GM12892 (cell line): Measurements from ENCODE around the gene LHX6.

Experiments
- DNase-seq: peaks from one replicate; pipeline ENCODE4 v3.0.0; 2011; ENCODE audit not compliant: insufficient read length
- FAIRE-seq: peaks from 2 replicates; lab custom pipeline; 2011; peaks lifted over from hg19 to GRCh38; lab: Jason Lieb, UNC
- POLR2A ChIP-seq: IDR thresholded peaks from 2 replicates; pipeline ENCODE4 v1.6.1; 2011; ENCODE audit warnings: low read depth, low read length, control low read depth
- POLR2AphosphoS5 ChIP-seq: IDR thresholded peaks from 2 replicates; pipeline ENCODE4 v1.6.1; 2011; ENCODE audit warnings: low read depth, low read length, control low read depth
- TAF1 ChIP-seq: IDR thresholded peaks from 2 replicates; pipeline ENCODE4 v1.6.1; 2011; ENCODE audit warnings: low read depth, mild to moderate bottlenecking, control low read depth, low read length, borderline replicate concordance

The LHX6 gene

DNA sequence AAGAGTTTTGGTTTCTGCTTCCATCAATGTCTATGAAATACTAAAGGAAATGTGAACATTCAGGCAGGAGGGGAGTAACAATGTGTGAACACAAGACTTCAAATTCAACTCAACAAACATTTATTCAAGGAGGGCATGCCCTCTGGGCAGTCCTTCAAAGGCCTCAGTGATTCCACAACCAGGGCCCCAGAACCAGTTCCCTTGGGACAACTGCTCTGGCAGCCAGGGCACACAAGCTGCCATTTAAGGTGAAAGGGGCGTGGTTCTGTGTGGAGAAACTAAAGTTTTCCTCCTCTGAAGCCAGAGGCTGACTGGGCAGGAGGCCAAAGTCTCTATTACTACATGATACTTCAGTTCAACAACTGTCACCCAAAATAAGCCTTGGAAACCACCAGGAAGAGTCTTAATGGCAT lies 32.7 kb upstream of the LHX6 start:
- TF ChIP-seq TAF1 (no peak), POLR2A (no peak), POLR2AphosphoS5 (no peak)
- DNase-seq (no peak), FAIRE-seq (no peak)

DNA sequence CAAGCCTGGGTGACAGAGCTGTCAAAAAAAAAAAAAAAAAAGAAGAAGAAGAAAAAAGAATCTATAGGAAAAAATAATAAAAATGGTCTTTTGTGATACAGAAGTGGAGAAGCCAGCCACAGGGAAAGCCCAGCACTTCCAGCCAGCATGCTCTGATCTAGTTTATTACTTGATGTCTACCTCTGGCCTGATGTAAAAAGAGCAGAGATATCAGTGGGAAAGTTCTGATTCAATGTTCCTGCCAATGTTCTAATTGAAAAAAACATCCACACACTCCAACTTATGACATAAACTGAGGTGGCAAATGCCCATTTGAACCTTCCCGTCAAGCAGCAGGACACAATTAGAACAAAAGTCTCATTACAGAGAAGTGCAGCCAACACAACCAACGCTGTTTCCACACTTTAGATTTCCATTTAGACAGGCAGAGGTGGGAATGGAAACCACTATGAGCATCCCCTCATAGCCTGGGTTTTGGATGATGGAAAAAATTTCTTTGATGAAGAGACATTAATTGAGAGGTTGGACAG lies 30.2 kb upstream of the LHX6 start:
- TF ChIP-seq POLR2A (no peak), POLR2AphosphoS5 (no peak), TAF1 (no peak)
- DNase-seq: no peak
- no peak for FAIRE-seq

DNA sequence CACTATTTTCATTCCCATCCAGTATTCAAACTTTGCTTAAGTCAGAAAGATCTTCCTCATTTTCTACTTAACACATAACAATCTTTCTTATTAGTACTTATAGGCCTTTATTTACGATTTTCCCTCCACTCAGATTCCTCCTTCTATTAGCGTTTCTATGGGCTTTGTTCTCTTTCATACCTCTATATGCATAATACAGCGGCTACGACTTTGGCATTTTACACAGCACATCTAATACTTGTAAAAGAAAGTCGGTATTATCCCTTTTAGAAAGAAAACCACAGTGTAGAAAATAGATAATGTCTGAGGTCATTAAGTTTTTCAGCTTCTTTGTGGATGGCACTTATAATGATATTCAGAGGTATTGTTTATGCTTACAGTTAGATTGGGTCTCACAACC lies 27.4 kb upstream of the LHX6 start:
- no peak for TF ChIP-seq TAF1
- TF ChIP-seq POLR2A: no peak
- TF ChIP-seq POLR2AphosphoS5: no peak
- FAIRE-seq (no peak), DNase-seq (no peak)

DNA sequence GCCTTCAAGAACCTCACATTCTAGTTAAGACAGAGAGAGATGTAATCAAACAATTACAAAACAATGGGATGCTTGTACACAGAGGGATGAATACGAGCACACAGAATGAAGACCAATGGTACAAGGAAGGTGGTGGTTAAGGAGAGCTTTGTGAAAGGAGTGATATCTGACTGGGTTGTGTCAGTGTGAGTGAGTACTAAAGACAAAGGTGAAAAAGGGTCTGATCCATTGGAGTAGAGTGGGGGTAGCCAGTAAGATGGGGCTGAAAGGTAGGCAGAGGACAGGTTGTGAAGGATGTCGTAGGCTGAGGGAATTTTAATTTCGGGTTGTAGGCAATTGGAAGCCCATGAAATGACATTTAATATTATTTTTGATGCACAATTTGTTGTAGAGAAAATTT lies 26.0 kb upstream of the LHX6 start:
- no peak for TF ChIP-seq TAF1
- no peak for TF ChIP-seq POLR2AphosphoS5
- no peak for TF ChIP-seq POLR2A
- DNase-seq: no peak
- no peak for FAIRE-seq

DNA sequence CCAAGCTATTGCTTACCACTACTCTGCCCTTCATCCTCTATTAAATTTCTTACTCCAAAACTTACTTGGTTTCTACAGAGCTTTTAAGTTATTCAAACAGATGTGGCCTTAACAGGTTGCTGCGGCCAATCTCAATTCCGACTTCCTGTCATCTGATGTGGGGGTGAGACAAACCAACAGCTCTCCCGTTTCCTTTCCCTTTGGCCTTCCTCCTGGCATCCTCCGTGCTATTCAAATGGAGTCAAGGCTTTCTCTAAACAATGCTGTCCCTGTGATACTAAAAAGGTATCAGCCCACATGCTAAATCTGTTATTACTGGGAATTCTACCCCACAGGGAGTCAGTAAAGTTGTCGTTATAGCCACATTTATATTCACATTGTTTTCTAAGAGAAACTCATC lies 24.0 kb upstream of the LHX6 start:
- no peak for FAIRE-seq
- DNase-seq: no peak
- TF ChIP-seq TAF1: no peak
- no peak for TF ChIP-seq POLR2A
- no peak for TF ChIP-seq POLR2AphosphoS5

DNA sequence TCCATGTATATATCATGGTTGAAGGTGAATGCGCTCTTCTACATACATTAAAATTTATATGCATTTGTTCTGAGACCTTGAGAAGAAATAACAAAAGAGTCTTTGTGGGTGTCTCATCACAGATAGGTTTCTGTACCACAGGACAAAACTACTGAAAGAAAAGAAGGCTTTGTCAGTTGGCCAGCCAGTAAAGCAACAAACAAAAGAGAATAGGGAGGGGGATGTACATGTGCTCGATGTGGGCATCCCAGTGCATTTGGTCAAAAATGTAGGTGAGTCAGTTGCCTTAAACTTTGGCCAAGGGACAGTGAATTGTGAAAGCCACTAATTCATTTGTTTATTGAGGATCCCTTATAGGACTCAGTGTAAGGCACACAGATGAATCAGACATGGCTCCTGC lies 22.6 kb upstream of the LHX6 start:
- FAIRE-seq (no peak), DNase-seq (no peak)
- TF ChIP-seq POLR2A (no peak), POLR2AphosphoS5 (no peak), TAF1 (no peak)

DNA sequence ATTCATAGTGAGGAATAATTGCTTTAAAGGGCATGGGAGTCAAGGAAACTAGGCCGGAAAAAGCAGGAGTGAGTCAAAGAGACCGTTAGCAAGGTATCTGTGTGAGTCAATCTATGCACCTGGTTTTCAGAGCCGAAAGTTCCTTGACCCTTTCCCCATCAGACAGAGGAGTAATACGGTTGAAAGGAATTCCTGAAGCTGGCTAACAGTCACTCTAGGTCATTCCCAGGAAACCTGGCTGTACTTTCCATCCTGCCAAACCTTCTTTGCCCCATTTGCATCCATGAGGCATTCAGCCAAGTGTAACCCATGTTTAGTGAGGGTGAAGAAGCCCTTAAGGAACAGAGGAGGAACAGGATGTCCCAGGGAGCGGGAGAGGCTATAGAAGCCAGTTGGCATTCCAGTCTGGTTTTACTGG lies 19.7 kb upstream of the LHX6 start:
- TF ChIP-seq POLR2AphosphoS5: no peak
- TF ChIP-seq TAF1: no peak
- TF ChIP-seq POLR2A: no peak
- no peak for FAIRE-seq
- DNase-seq: no peak

DNA sequence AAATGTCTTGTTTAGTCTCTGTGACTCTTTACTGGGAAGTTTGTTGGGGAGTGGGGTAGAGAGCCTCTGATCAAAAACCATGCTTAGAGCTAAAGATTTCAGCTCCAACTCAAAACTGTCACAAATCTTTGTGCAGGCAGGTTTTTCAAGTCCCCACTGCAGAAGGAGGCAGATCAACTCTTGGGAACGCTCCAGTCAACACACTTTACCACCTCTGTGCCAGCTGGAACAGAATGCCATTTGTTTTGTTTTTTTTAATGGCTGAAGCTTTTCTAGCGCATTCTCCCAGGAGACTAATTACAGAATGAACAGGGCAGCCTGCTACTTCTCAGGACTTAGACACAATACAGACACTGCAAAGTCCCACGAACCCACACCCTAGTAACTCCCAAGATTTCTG lies 17.9 kb upstream of the LHX6 start:
- FAIRE-seq (no peak), DNase-seq (no peak)
- TF ChIP-seq POLR2AphosphoS5: no peak
- no peak for TF ChIP-seq TAF1
- no peak for TF ChIP-seq POLR2A

DNA sequence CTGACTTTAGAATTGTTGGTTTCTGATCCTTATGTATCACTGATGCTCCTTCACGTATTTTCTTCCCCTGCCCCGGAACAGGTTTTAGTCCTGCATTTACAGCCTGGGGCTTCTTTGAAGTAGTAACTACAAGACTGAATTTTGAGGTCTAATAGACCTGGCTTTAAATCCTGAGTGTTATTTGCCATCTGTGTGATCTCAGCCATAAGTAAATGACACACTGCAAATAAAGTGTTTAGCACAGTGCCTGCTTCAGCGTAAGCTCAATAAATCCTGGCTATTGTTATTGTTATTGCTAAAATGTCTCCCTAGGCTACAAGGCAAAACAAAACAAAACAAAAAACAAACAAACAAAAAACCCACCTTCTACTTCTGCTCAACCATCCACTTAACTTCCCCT lies 15.6 kb upstream of the LHX6 start:
- FAIRE-seq: no peak
- no peak for DNase-seq
- TF ChIP-seq POLR2A (no peak), TAF1 (no peak), POLR2AphosphoS5 (no peak)

DNA sequence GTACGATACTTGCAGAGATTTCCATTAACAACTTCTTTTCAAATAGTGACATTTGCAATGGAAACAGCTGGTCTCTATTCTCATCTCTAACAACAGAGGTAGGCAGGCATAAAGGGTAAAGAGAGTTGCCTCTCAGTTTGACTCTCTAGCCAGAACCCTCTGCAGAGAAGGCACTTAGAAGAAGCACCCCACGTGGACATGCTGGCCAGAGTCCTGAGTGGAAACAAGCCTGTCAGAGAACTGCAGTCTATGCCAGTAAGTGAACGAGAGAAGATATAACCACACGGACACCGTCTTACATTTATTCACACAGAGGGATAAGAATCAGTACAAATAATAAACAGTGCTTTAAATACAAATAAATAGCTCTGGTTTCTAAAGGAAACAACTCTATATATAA lies 11.0 kb upstream of the LHX6 start:
- DNase-seq (no peak), FAIRE-seq (no peak)
- TF ChIP-seq POLR2AphosphoS5 (no peak), TAF1 (no peak), POLR2A (no peak)

DNA sequence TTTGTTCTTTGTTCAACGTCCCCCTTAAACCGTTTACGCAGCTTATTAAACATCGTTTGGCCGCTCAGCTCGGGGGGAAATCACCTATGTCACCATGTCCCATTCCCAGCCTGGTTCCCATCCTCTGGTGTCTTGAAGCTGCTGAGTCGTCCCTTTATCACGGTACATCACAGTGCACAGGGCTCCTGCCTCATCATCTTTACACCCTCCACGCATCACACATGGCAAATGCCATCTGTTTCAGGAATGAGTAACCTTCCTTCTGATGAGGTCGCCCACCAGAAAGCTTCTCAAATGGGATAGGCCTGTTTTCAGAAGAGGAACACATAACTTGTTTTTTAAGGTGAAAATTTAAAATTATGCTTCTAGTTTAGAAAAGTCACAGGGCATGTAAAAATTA lies 7.9 kb upstream of the LHX6 start:
- no peak for DNase-seq
- TF ChIP-seq TAF1 (no peak), POLR2A (no peak), POLR2AphosphoS5 (no peak)
- FAIRE-seq: no peak

DNA sequence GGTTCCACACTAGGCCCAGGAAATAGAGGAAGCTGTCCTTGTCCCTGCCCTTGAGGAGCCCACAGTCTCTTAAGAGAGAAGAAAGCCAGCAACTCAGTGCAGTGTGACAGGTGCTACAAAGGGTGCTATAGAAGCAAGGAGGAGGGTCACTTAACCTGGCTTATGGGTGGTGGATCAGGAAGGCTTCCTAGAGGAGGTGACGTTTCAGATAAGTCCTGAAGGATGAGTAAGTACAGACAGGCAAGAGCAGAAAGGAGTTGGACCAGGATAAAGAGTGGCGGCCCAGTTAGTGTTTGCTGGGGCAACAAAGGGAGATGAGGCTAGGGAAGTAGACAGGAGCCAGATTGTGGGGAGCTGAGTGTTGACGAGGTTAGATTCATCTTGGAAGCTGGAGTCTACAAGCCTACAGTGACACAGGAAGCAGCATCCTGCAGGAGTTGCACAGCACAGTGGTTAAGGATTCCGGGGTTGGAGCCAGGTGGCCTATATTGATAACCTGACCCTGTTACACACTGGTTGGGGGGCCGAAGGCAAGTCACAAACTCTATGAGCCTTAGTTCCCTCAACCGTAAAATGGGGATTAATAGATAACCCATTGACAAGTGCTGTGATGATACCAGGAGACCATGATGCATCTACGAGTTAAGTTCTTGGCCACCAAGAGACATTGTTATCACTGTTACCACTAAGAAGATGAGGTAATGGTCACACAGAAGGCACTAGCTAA lies 5.4 kb upstream of the LHX6 start:
- FAIRE-seq (no peak), DNase-seq (no peak)
- no peak for TF ChIP-seq POLR2AphosphoS5
- TF ChIP-seq POLR2A: no peak
- TF ChIP-seq TAF1: no peak
